HG02642 (cell line): ENCODE results near the gene PKDCC.
"Not testable (repeated sequence)": the region's sequence is repeated elsewhere in the genome, so short reads cannot be mapped to it uniquely, and the experiment has no call there.

Experiments
- ATAC-seq: cut with Tn5 transposase; IDR thresholded peaks from one replicate; pipeline ENCODE4 v1.9.1; 2021; ENCODE audit warnings: mild to moderate bottlenecking; ENCODE audit not compliant: unreplicated experiment, poor library complexity

The PKDCC gene

DNA sequence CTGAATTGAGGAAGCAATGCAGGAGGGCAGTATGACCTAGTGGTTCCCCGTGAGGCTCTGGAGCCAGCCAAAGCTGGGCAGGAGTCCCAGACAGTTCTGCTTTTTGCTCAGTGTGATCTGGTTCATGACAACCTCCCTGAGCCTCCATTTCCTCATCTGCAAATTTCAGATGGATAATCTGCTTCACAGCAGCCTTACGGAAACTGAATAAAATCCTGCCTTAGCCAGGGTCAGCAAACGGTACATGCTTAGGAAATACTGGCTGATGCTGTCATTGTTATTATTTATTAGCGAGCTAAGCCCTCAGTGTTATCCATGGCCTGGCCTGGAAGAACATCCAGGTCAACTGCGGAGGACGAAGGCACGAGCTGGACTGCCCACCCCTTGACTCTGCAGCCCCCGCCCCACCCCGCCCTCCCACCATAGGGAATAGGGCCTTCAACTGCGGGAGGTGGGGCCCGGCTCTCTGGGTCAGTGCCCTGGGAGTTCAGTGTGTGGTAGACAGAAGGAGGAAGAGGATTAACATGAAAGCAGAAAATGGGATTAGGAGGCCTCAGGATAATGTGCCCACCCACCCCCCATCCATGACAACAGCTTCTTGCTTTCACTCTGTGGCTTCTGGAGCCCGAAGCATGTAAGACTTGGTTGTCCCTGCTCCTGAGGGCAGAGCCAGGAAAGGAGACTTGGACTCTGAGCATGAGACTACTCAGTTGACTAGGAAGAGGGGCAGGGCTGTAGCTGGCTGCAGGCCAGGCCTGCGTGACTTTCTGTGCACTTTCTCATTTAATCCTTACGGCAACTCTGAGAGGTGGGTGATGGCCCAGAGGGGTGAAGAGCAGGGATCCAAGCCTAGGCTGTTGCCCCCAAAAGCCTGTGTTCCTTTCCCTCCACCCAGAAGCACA is 13.1 kb downstream of the PKDCC start:
- ATAC-seq: no peak

DNA sequence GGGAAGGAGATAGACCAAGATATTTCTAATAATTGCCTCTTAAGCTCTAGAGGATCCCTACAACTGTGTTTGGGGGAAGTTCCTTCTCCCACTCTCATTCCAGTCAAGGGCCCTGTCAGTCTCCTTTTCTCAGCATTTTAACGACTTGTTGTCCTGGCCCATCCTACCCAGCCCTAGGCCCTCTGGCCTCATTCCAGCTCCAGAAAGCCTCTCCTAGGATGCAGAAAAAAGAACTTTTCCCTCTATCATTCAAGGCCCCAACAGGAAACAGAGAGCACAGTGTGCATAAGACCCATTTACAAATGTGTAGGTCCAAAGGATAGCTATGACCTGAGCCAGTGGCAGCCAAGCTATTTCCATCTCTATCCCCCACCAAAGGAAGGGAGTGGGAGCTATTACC is 14.0 kb downstream of the PKDCC start:
- ATAC-seq: no peak

DNA sequence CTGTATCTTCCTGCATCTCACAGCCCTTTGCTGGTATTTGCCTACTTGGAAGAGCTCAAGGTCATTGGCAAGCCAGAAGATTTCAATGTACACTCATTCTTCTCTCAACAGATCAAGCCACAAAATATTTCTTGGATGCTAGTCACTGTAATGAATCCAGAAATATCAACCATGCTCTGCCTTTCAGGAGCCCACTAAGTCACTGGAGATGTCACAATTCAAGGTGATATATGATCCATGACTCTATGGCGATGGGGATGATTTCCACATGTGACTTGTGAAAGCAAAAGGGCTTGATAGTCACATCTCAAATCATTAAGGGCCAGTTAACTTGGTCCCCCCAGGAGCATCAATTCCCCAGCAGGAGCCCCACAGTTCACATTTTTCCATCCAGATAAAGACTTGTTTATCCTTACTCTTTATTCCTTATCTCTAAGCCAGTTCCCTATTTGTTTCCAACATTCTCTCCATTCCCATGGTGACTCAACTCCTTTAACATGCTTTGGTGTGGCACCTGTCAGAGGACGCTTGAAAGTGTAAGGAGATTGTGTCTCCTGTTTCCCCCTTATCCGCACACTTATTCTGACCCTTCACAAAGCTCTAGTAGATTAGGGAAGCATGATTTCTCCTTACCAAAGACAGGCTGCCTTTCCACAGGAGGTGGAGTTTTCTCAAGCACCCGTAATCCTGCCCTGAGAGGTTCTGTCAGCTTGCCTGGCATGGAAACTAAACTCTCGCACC is 15.8 kb downstream of the PKDCC start:
- ATAC-seq: no peak

DNA sequence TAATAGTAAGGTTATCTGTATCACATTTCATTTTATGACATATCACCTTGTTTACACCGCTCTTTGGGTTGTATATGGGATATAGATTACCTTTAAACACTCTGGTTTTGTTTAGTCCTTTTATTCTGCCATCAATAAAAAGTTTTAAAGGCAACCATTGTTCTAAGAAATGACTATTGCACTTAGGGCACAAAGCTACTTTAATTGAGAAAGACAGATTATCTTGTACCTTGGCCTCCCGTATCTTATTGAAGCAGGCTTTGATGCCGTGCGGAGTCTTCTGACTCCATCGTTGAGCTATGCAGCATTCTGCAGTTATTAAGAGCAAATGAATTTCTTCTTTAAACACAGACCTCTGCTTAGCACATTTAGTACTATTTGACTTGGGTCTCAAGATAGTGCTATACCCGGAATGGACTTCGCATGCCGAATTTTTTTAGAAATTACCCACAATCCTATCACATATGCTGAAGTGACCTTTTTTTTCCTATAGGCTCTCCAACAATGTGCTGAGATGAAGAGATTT is 16.7 kb downstream of the PKDCC start:
- ATAC-seq: no peak

DNA sequence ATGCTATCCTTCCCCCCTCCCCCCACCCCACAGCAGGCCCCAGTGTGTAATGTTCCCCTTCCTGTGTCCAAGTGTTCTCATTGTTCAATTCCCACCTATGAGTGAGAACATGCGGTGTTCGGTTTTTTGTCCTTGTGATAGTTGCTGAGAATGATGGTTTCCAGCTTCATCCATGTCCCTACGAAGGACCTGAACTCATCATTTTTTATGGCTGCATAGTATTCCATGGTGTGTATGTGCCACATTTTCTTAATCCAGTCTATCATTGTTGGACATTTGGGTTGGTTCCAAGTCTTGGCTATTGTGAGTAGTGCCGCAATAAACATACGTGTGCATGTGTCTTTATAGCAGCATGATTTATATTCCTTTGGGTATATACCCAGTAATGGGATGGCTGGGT is 17.9 kb downstream of the PKDCC start:
- not testable (repeated sequence) for ATAC-seq

DNA sequence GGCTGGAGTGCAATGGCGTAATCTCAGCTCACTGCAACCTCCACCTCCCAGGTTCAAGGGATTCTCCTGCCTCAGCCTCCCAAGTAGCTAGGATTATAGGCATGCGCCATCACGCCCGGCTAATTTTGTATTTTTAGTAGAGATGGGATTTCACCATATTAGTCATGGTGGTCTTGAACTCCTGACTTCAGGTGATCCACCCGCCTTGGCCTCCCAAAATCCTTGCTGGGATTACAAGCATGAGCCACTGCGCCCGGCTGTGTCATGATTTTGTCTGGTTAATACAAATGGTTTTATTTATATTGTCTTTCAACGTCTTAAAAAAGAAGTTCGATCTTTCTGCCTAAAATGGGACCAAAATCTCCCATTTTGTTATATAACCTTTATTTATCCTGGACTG is 19.2 kb downstream of the PKDCC start:
- not testable (repeated sequence) for ATAC-seq

DNA sequence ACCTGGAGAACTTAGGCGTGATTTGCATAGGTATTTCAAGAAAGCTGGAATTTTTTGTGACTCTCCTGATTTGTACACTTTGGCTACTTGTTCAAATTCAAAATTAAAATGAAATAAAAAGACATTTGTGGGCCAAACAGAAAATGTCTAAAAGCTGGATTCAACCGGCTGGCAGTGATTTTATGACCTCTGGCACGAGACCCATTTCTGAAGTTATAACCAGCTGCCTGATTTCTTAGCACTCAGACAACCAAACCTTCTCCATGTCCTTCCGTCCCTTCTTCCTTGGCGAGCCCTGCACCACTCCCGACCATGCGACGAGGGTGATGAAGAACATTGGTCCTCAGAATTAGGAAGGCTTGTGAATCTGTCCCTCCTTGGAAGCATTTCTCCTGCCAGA is 19.7 kb downstream of the PKDCC start:
- ATAC-seq: no peak

DNA sequence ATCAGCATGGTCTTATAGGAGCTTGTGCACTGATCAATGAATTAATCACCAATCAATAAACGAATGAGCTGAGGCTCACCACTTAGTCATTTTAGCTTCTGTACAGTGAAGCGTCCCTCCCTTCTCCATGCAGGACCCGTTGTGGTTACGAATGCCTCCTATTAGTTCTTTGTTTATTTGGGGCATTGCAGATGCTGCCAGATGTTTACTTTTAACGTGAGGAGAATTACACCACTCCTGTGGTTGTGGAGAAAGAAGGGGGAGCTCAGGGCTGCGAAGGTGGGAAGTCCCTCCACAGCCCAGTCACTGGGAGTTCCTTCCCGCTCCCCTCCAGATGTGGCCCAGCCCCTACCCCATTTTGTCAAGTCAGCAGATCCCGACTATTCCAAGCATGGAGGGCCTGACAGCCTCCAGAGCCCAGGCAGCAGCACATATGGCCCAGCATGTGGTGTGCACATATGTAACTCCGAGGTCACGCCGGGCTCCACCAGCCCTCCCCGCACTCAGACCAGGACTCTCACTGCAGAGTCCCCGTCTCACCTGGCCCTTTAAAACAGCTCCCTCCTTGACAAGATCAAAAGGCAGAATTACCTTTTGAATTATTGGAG is 20.9 kb downstream of the PKDCC start:
- ATAC-seq: no peak

DNA sequence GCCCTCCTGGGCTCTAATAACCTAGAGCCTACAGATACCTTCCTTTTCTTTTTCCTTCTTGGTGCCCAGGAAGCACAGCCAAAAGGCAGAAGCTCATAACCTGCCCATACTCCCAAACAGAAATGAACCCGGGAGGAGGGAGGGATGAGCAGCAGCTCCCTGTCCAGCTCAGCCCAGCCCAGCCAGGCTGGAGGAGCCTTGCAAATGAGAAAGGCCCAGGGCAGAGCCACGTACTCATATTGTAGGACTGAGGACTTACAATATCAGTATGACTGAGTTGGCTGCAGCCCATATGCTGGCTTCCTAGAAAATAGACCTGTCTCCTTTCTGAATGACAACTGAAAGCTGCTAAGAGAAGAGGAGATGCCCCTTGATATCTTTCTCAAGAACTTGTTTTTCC is 21.7 kb downstream of the PKDCC start:
- ATAC-seq: no peak

DNA sequence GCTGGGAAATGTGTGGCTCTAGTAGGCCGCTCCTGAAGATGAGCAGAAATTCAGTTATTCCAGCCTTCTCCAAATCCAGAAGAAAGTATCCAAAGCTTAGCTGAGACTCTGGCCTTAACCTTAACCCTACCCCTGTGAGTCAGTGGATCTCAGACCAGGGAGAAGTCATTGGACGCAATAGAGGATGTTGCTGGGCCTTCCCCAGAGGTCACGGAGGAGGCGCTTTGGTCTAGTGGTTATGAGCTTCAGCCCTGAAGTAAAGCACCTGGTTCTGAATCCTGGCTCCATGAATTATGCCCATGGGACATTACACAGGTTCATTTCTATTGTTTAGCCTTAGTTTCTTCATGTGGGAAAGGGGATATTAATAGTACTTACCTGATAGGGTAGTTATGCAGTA is 24.0 kb downstream of the PKDCC start:
- no peak for ATAC-seq

DNA sequence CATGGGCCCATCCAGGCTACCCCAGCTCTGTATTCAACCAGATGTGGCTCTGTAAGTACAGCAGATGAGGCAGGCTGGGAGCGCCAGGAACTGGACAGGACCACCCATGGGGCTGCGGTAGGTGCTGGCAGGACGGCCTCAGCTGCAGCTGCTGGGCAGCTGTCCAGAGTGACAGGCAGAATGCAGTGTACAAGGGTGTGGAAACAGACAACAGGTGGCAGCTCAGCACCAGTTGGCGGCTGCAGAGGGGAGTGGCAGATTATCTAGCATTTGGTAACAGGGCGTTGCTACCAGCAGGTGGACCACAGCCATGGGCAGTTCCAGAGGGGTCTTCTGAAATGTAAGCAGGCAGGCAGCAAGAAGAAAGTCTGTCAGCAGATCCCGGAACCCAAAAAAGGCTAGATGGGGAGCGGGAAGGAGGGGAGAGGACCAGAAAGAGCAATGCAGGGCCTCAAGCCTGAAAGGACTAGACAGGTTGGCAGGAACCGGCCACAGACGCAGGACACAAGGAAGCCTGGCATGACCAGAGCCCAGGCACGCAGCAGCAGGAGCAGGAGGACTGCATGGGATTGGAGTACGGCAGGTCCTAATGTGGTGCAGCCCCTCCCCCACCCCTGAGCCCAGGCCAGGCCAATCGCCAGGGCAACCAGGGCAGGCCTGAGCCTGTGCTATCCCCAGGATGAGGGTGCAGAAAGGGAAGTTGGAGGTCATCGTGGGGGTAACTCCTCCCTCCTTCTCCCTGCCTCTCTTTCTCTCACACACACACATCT is 24.7 kb downstream of the PKDCC start:
- no peak for ATAC-seq

DNA sequence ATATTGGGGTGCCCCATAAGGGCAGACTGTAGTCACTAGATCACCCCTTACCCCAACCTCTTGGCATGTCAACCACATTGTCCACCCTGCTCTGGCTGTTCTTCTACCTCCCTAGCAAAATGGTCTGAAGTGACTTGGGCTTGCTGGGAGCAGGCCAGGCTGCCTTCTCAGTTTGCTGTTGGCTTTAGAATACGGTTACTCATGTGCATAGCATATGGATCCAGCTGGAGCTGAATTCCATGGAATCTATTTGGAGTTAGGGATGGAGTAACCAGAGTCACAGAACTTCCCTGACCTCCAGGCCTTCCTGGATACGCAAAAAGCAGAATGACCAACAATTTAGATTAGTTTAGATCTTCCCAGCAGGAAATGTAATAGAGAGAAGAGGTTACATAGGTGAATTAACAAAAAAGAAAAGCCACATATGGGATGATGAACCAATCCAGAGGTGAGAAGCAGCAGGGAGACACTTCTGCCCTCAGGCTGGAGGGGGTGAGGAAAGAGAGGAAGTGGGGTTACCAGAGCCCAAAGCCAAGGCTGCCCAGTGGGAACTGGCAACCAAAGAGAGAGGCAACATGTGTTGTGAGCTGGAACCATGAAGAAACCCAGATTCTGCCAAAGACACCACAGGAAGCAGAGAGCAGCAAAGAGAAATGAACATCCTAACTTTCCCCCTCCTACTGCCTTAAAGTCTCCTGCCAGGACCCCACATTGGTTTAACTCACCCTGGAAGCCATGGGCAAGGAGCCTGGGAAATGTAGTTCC is 26.1 kb downstream of the PKDCC start:
- no peak for ATAC-seq

DNA sequence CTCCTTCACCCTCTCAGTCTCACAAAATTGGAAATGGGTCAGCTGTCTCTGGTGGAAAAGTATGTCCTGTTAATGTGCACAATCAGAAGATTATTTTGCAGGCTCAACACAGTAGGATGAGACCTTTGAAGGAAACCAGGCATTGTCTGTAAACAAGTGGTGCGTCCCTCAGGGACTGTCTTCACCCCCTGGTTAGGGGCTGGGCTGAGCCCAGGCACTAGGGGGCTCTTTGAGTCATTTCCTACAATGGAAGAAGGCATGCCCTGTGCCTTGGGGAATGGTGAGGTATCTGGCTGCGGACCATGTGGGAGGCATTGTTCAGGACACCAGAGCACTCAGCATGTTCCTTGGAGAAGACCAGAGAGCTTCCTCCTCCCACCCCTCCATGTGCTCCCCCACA is 26.8 kb downstream of the PKDCC start:
- no peak for ATAC-seq

DNA sequence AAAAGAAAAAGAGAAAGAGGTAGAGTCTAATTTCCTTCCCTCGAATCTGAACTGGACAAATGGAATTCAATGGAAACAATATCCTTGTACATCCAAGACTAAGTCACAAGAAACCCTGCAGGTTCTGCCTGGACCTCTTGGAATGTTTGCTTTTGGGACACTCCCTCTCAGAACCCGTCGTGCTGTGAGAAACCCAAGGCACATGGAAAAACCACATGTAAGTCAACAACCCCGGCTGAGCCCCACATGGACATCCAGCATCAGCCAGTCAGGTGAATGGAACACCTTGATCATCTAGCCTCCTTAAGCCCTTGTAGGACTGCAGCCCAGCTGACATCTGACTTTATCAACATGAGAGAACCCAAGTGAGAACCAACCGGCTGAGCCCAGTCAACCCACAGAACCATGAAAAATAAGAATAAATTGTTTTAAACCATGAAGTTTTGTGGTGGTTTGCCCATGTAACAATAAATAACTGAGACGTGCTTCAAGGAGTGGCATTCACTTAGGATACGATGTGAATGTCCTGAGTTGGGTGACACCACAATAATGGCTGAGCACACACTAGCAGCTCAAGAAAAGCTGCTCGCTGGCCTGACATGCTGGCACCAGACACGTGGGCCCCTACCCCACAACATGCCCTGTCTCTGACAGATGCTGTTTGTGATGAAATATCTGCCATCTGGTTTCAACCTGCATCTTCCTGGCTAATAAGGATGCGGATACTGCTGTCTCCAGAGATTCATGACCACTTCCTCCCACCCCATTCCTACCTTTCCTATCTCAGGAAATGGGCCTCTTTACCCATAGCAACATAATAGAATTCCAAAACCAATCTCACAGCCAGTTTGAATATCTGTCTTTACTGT is 28.8 kb downstream of the PKDCC start:
- no peak for ATAC-seq

DNA sequence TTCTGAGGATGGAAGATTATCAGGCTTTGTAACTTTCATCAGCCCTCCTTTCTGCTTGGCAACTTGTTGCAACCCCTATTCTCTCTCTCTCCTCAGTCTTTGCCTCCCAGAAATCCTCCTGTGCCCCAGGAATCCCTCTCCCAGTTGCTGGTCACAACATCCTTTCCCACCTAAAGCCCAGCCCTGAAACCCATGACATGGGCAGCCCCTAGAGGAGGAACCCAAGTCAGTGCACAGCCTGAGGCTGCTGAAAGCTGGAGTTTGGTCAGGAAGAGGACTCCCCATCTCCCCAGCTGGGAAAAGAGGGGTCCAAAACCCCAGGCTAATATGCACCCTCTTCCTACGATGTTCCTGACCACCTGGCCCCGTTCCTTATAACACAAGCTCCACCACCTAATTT is 29.5 kb downstream of the PKDCC start:
- ATAC-seq: no peak

DNA sequence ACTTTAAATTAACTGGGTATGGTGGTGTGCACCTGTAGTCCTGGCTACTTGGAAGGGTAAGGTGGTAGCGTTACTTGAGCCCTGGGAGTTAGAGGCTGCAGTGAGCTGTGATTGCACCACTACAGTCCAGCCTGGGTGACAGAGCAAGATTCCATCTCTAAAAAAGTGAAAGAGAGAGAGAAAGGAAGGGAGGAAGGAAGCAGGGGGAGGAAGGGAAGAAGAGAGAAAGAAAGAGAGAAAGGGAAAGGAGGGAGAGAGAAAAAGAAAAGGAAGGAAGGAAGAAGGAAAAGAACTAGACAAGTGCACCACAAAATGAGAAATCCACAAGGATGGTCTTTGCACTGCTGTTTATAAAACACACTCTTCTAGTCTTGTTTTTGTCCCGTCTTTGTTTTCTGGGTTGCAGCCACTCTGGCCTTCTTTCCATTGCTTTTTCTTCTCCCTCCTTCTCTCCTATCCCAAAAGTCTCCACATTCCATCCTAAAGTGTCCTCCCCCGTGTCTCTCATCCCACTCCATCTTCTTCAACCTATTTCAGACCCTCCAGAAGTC is 32.0 kb downstream of the PKDCC start:
- ATAC-seq: no peak

DNA sequence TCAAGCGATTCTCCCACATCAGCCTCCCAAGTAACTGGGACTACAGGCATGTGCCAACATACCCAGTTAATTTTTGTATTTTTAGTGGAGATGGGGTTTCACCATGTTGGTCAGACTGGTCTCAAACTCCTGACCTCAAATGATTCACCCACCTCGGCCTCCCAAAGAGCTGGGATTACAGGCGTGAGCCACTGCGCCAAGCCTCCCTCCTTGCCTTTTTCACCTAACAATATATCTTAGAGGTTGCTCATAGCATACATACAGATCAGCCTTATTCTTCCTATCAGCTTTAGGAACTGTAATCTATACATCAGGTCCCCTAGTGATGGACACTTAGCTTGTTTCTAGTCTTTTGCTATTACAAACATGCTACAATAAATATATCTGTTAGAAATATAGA is 33.3 kb downstream of the PKDCC start:
- ATAC-seq: not testable (repeated sequence)

DNA sequence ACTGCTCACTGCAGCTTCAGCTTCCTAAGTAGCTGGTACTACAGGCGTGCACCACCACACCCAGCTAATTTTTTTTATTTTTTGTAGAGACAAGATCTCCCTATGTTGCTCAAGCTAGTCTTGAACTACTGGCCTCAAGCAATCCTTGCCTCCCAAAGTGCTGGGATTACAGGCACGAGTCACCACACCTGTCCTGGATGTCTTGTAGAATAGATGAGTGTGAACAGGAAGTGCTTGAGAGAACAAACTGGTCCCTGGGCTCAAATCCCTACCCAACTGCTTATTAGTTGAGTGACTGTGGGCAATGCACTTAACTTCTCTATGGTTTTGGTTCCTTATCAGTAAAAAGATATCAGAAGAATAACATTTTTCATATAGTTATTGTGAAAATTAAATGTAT is 34.2 kb downstream of the PKDCC start:
- no peak for ATAC-seq
